Activated T-cell treated with anti-CD3 and anti-CD28 coated beads, Interleukin-2, amount 50 U/mL, for 4 hours (primary cell): ENCODE data around the gene ZIM2. TPM values are rescaled to one million over a fixed set of nuclear protein-coding genes. Genes with fewer than 3 reads are reported as not detected.
"Not testable (repeated sequence)": the region's sequence is repeated elsewhere in the genome, so short reads cannot be mapped to it uniquely, and the experiment has no call there.

Experiments
- ATAC-seq, 2 donors: fragments of 200-7000 bp; cut with Tn5 transposase; one replicate each; pipeline ENCODE4 v1.10.0; 2021
- DNase-seq: peaks from one replicate; pipeline ENCODE4 v3.0.0-alpha.2; 2020
- H3K27me3 Mint-ChIP-seq: one replicate; pipeline ENCODE4 v1.8.0; 2021; ENCODE audit warnings: low read depth, mixed read lengths
- H3K36me3 Mint-ChIP-seq: one replicate; pipeline ENCODE4 v1.8.0; 2022; ENCODE audit warnings: mixed read lengths; ENCODE audit not compliant: insufficient read depth
- H3K4me1 Mint-ChIP-seq: one replicate; pipeline ENCODE4 v1.8.0; 2021; ENCODE audit warnings: low read depth, mixed read lengths
- H3K4me3 Mint-ChIP-seq: one replicate; pipeline ENCODE4 v1.8.0; 2021; ENCODE audit warnings: mild to moderate bottlenecking, moderate library complexity, mixed read lengths
- H3K9me3 Mint-ChIP-seq: one replicate; pipeline ENCODE4 v1.8.0; 2021; ENCODE audit warnings: mixed read lengths
- total RNA-seq, 3 donors: library from RNA; stranded (reverse); gene quantifications; one replicate each; pipeline ENCODE4 v1.2.1, GENCODE V29; 2021

Gene ZIM2
- not detected for total RNA-seq

- ATAC-seq, result no peak
- DNase-seq, result no peak
- Mint-ChIP-seq H3K4me1 (no peaks in the 10 kb centered on the region), H3K9me3 (peaks cover 24% of the 10 kb centered on the region), H3K4me3 (no peak within 1 kb of the TSS), H3K27me3 (peaks cover 21% of the 10 kb centered on the region), H3K36me3 (no peaks in the 10 kb centered on the region)
These were observed at the start of gene ZIM2, which contains the start of gene PEG3 for GRCh38 chr19:56840451-56841192. ZIM2 (minus strand) TSS chr19:56840726; CDS start chr19:56824277, 16,449 bp downstream. PEG3 (minus strand) TSS chr19:56840726; CDS start chr19:56824655, 16,071 bp downstream.

DNA sequence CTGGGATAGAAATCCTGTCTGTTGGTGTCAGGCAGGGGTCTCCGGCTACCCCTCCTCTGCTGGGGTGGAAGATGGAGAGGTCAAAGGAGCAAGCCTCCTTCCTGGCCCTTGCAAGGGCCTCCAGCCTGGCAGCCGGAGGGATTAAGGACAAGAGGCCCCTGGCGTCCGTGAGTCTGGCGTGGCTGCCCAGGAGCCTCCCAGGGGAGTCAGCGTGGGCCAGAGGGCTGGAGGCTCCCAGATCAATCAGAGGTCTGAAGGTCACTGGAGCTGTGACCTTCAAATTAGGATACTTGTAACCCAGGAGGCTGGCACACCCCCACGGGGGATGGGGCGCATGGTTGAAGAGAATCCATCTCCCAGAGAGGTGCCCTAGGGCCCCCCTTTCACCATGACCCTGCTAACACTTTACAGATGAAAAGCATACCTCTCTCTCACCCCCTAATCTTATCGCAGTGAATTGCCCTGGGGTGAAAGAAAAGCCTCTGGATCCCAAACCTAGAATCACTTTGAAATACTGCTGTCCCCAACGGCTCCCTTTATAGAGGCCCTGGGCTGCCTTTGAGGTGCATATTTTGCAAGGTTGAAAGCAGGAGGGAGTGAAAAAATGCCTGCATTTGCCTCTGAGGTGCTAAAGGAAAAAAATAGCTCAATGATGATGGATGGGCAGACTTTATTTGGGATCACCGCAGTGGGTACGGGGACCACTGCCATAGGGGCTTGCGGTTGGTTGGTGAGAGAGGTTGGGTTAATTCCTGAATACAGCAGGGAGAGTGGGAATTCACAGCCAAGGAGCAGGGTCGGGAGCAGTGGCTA, 44.9 kb upstream of the ZIM2 start:
- Mint-ChIP-seq H3K27me3 (peaks cover 3% of the 10 kb centered on the region), H3K4me1 (no peaks in the 10 kb centered on the region), H3K4me3 (no peak overlapping the region), H3K36me3 (peaks cover 2% of the 10 kb centered on the region), H3K9me3 (peaks cover 39% of the 10 kb centered on the region)
- ATAC-seq, result no peak
- no peak for DNase-seq

- no peak overlapping the region for H3K4me3 Mint-ChIP-seq
- no peaks in the 10 kb centered on the region for H3K4me1 Mint-ChIP-seq
- ATAC-seq (no peak), DNase-seq (no peak)
- peaks cover 43% of the 10 kb centered on the region for H3K9me3 Mint-ChIP-seq
- H3K27me3 Mint-ChIP-seq, result peaks cover 3% of the 10 kb centered on the region
- peaks cover 2% of the 10 kb centered on the region for H3K36me3 Mint-ChIP-seq
These were observed 43.9 kb upstream of the ZIM2 start for GRCh38 chr19:56884441-56884840.

GRCh38 chr19:56880592-56881190, 40.2 kb upstream of the ZIM2 start:
- no peak for ATAC-seq
- no peaks in the 10 kb centered on the region for H3K27me3 Mint-ChIP-seq
- peaks cover 4% of the 10 kb centered on the region for H3K36me3 Mint-ChIP-seq
- H3K4me1 Mint-ChIP-seq, result no peaks in the 10 kb centered on the region
- H3K9me3 Mint-ChIP-seq, result peaks cover 27% of the 10 kb centered on the region
- H3K4me3 Mint-ChIP-seq, result no peak overlapping the region
- no peak for DNase-seq

GRCh38 chr19:56877069-56877715, 36.7 kb upstream of the ZIM2 start:
- peaks cover 43% of the 10 kb centered on the region for H3K9me3 Mint-ChIP-seq
- no peaks in the 10 kb centered on the region for H3K4me1 Mint-ChIP-seq
- H3K27me3 Mint-ChIP-seq, result no peaks in the 10 kb centered on the region
- no peak overlapping the region for H3K4me3 Mint-ChIP-seq
- peaks cover 4% of the 10 kb centered on the region for H3K36me3 Mint-ChIP-seq
- no peak for ATAC-seq
- no peak for DNase-seq

DNA sequence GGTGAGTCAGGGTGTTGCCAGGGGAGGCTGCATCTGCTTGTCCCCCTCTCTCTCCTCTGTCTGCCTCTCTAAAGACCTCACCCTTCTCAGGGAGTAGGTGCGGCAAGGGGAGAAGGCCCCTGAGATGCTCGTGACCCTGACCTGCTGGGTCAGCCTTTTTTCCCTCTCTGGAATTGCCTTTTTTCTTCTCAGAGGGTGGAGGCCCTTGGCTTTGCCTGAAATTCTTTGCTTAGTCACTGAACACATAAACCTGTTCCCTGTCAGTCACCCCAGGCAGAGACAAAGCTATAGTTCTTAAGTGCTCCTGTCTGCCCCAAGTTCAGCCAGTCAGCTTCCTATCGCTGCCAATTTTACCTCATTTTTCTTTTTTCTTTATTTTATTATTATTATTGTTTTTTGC, 35.2 kb upstream of the ZIM2 start:
- Mint-ChIP-seq H3K4me3 (no peak overlapping the region), H3K27me3 (no peaks in the 10 kb centered on the region), H3K36me3 (peaks cover 4% of the 10 kb centered on the region), H3K9me3 (peaks cover 47% of the 10 kb centered on the region), H3K4me1 (no peaks in the 10 kb centered on the region)
- DNase-seq (no peak), ATAC-seq (no peak)

DNA sequence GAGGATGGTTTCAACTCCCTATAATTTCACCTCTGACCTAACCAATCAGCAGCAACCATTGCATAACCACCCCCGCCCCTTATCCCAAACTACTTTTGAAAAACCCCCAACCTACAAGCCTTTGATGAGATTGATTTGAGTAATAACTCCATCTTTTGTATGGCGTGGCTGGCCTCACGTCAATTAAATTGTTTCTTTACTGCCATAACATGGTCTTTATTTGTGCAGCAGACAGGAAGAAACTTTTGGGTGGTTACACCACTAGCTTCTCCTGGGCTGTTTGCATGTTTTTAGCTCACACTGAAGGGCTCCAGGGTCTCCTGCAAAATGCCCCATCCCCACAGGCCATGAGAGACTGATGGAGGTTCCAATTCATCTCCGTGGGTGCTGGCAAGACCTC, 34.0 kb upstream of the ZIM2 start:
- peaks cover 47% of the 10 kb centered on the region for H3K9me3 Mint-ChIP-seq
- H3K27me3 Mint-ChIP-seq, result no peaks in the 10 kb centered on the region
- H3K4me1 Mint-ChIP-seq, result no peaks in the 10 kb centered on the region
- ATAC-seq (no peak), DNase-seq (no peak)
- no peak overlapping the region for H3K4me3 Mint-ChIP-seq
- H3K36me3 Mint-ChIP-seq, result peaks cover 6% of the 10 kb centered on the region

- Mint-ChIP-seq H3K4me3 (no peak overlapping the region), H3K4me1 (no peaks in the 10 kb centered on the region), H3K36me3 (peaks cover 6% of the 10 kb centered on the region), H3K27me3 (no peaks in the 10 kb centered on the region), H3K9me3 (peaks cover 52% of the 10 kb centered on the region)
- DNase-seq (no peak), ATAC-seq (no peak)
These were observed 33.0 kb upstream of the ZIM2 start for GRCh38 chr19:56873493-56873892.

DNA sequence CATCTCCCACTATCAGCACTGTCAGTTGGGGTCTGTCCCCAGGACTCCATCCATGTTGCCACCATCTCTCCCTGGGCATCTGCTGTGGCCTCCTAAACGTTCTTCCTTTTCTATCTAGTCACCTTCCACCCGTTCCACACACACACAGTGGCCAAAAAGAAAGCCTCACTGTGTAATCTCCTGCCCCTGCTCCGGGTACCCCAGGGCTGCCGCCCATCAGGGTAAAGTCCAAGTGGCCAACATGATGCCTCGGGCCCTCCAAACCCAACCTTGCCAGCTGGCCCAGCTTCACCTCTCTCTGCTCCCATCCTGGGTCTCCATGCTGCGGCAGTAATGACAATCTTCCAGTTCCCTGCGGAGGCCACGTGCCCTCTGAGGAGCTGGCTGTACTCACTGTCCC, 29.4 kb upstream of the ZIM2 start:
- H3K27me3 Mint-ChIP-seq, result no peaks in the 10 kb centered on the region
- no peaks in the 10 kb centered on the region for H3K4me1 Mint-ChIP-seq
- H3K9me3 Mint-ChIP-seq, result peaks cover 60% of the 10 kb centered on the region
- no peak for ATAC-seq
- peaks cover 4% of the 10 kb centered on the region for H3K36me3 Mint-ChIP-seq
- no peak for DNase-seq
- no peak overlapping the region for H3K4me3 Mint-ChIP-seq

DNA sequence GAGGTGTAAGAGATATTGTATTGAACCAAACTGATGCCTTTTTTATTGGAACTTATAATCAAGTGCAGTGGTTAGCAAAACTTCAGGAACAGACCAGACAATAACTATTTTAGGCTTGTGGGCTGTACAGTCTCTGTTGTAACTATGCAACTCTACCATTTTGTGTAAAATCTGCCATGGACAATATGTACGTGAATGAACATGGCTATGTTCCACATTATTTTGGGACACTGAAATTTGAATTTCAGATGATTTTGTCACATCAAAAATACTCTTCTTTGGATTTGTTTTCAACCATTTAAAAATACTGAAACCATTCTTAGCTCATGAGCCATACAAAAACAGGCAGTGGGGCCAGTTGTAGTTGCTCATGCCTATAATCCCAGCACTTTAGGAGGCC, 27.9 kb upstream of the ZIM2 start:
- Mint-ChIP-seq H3K9me3 (peaks cover 59% of the 10 kb centered on the region), H3K4me1 (no peaks in the 10 kb centered on the region), H3K36me3 (peaks cover 4% of the 10 kb centered on the region), H3K4me3 (no peak overlapping the region), H3K27me3 (no peaks in the 10 kb centered on the region)
- ATAC-seq, result no peak
- DNase-seq, result no peak

DNA sequence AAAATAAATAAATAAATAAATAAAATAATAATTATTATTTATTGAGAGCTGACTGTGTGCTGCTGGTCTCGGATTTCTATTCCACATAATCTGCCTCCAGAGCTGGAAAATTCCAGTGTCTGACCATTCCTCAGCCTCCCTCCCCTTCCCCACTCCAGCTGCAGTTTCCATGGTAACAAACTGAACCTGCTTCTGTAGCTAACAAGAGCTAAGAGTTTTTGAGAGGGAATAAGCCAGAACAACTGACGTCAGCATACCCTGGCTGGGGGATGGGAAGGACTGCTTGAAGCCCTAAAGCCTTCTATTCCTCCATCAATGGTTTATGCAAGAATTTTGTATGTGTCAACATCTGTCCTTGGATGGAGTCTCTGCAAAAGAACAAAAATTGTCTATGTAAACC, 26.0 kb upstream of the ZIM2 start:
- peaks cover 46% of the 10 kb centered on the region for H3K9me3 Mint-ChIP-seq
- no peaks in the 10 kb centered on the region for H3K4me1 Mint-ChIP-seq
- H3K4me3 Mint-ChIP-seq, result no peak overlapping the region
- no peaks in the 10 kb centered on the region for H3K27me3 Mint-ChIP-seq
- no peak for DNase-seq
- peaks cover 4% of the 10 kb centered on the region for H3K36me3 Mint-ChIP-seq
- no peak for ATAC-seq

DNA sequence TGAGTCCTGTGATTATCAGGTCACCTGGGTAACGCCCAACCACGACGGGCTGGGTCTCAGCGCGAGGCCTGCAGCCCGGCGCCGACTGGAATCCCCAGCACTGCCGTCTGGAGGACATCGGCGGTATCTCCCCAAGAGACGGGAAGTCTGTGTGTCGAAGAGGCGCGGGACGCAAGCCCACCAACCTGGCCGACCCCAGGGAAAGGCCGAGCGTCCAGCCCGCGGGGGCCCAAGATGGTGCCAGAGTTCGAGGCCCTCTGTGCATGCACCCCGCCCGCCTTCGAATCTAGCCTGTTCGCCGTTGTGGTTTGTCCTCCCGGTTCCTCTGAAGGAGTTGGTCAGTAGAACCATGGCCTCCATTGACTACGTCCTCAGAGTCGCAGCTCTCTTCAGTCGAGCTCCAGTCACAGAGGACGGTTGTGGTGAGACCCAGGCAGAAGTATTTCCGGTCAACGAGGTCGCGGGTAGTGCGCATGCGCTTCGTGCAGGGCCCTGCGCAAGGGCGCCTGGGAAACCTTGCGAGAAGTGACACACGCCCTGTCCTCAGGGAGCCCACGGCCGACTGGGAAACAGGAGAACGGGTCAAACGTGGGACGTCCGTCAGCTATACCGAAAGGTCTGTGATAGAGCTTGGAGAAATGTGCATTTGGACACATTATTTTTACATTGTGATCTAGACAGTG, 24.1 kb upstream of the ZIM2 start:
- H3K9me3 Mint-ChIP-seq, result peaks cover 37% of the 10 kb centered on the region
- ATAC-seq (no peak), DNase-seq (no peak)
- H3K4me1 Mint-ChIP-seq, result no peaks in the 10 kb centered on the region
- H3K36me3 Mint-ChIP-seq, result no peaks in the 10 kb centered on the region
- H3K27me3 Mint-ChIP-seq, result no peaks in the 10 kb centered on the region
- H3K4me3 Mint-ChIP-seq, result no peak overlapping the region

DNA sequence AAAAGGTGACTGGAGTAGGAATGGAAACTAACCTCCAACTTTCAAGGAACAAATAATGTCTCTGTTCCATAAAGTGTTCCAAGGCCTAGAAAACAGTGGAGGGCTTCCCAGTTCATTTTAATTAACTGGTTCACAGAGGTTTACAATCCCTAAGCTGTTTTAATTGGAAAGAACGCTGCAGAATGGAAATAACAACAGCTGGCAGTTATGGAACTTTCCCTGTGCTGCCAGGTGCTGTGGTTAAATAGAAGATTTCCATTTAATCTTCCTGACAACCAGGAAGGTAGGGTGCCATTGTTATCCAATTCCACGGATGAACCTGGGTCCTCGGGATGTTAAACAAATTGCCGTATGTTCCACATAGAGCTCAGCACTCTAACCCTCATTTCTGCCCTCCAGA, 22.2 kb upstream of the ZIM2 start:
- no peak overlapping the region for H3K4me3 Mint-ChIP-seq
- H3K9me3 Mint-ChIP-seq, result peaks cover 37% of the 10 kb centered on the region
- H3K36me3 Mint-ChIP-seq, result no peaks in the 10 kb centered on the region
- no peaks in the 10 kb centered on the region for H3K4me1 Mint-ChIP-seq
- H3K27me3 Mint-ChIP-seq, result no peaks in the 10 kb centered on the region
- DNase-seq (no peak), ATAC-seq (no peak)

GRCh38 chr19:56860409-56860808, 19.9 kb upstream of the ZIM2 start:
- not testable (repeated sequence) for H3K36me3 Mint-ChIP-seq, H3K4me3 Mint-ChIP-seq, H3K27me3 Mint-ChIP-seq, DNase-seq, H3K4me1 Mint-ChIP-seq, ATAC-seq
- peaks cover 37% of the 10 kb centered on the region for H3K9me3 Mint-ChIP-seq
